ENCODE results near the gene SLC25A18. TPM values are rescaled to one million over a fixed set of nuclear protein-coding genes. Genes with fewer than 3 reads are reported as not detected.
"Not testable (repeated sequence)": the region's sequence is repeated elsewhere in the genome, so short reads cannot be mapped to it uniquely, and the experiment has no call there.

SLC25A18 gene
- total RNA-seq, 2 donors from 2014 or later = not detected

- Mint-ChIP-seq H3K9me3 (no peaks in the 10 kb centered on the region), H3K27ac (no peak overlapping the region), H3K27me3 (no peaks in the 10 kb centered on the region), H3K4me3 (no peak overlapping the region), H3K4me1 (no peaks in the 10 kb centered on the region), H3K36me3 (ENCODE audit: low read depth) (peaks cover 51% of the 10 kb centered on the region)
- peak; percentile 21 for ATAC-seq (replicated peaks)
Observed at GRCh38 chr22:17607891-17608521, 44.7 kb downstream of the SLC25A18 start.

- no peak for ATAC-seq (replicated peaks)
- H3K4me1 Mint-ChIP-seq = no peaks in the 10 kb centered on the region
- no peaks in the 10 kb centered on the region for H3K9me3 Mint-ChIP-seq
- no peaks in the 10 kb centered on the region for H3K27me3 Mint-ChIP-seq
- H3K36me3 Mint-ChIP-seq (ENCODE audit: low read depth) = peaks cover 72% of the 10 kb centered on the region
- peak overlapping the region; percentile 29 for H3K27ac Mint-ChIP-seq
- no peak overlapping the region for H3K4me3 Mint-ChIP-seq
Observed at GRCh38 chr22:17612057-17612456, 48.8 kb downstream of the SLC25A18 start.

- no peaks in the 10 kb centered on the region for H3K9me3 Mint-ChIP-seq
- peaks cover 84% of the 10 kb centered on the region for H3K36me3 Mint-ChIP-seq (ENCODE audit: low read depth)
- ATAC-seq (replicated peaks) = no peak
- no peak overlapping the region for H3K4me3 Mint-ChIP-seq
- H3K27me3 Mint-ChIP-seq = no peaks in the 10 kb centered on the region
- no peaks in the 10 kb centered on the region for H3K4me1 Mint-ChIP-seq
- H3K27ac Mint-ChIP-seq = peak overlapping the region; percentile 8
Observed at GRCh38 chr22:17613280-17613679, 50.0 kb downstream of the SLC25A18 start.

GRCh38 chr22:17627961-17628405 lies 64.7 kb downstream of the SLC25A18 start:
- H3K4me1 Mint-ChIP-seq = no peaks in the 10 kb centered on the region
- H3K27ac Mint-ChIP-seq = peak overlapping the region; percentile 92
- H3K36me3 Mint-ChIP-seq (ENCODE audit: low read depth) = peaks cover 42% of the 10 kb centered on the region
- no peaks in the 10 kb centered on the region for H3K27me3 Mint-ChIP-seq
- no peak for ATAC-seq (replicated peaks)
- peak overlapping the region; percentile 91 for H3K4me3 Mint-ChIP-seq
- no peaks in the 10 kb centered on the region for H3K9me3 Mint-ChIP-seq

GRCh38 chr22:17628406-17629172 lies 65.3 kb downstream of the SLC25A18 start, which contains the start of gene ATP6V1E1:
Gene ATP6V1E1 (minus strand): TSS chr22:17628749. CDS start chr22:17628635, 114 bp downstream.
- Mint-ChIP-seq H3K9me3 (no peaks in the 10 kb centered on the region), H3K27me3 (no peaks in the 10 kb centered on the region), H3K4me3 (peak within 1 kb of the TSS; percentile 91), H3K27ac (peak within 1 kb of the TSS; percentile 92), H3K4me1 (no peaks in the 10 kb centered on the region), H3K36me3 (ENCODE audit: low read depth) (peaks cover 36% of the 10 kb centered on the region)
- ATAC-seq (replicated peaks) = peak; percentile 100

GRCh38 chr22:17629173-17629489 lies 65.8 kb downstream of the SLC25A18 start:
- H3K27ac Mint-ChIP-seq = peak overlapping the region; percentile 92
- no peaks in the 10 kb centered on the region for H3K9me3 Mint-ChIP-seq
- H3K4me3 Mint-ChIP-seq = peak overlapping the region; percentile 91
- H3K27me3 Mint-ChIP-seq = no peaks in the 10 kb centered on the region
- H3K36me3 Mint-ChIP-seq (ENCODE audit: low read depth) = peaks cover 31% of the 10 kb centered on the region
- no peak for ATAC-seq (replicated peaks)
- H3K4me1 Mint-ChIP-seq = no peaks in the 10 kb centered on the region

DNA sequence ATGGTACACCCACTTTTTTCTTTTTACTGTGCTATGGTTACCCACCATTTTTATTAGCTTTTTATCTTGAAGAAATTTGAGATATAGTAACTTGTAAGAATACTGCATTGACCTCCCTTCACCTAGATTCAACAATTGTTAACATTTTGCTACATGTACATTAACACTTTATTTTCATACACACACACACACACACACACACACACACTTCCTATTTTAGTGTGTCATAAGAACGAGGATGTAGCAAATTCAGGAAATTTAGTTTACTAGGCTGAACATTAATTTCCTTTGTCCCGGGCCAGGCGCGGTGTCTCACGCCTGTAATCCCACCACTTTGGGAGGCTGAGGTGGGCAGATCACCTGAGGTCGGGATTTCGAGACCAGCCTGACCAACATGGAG lies 66.3 kb downstream of the SLC25A18 start:
- no peak for ATAC-seq (replicated peaks)
- no peaks in the 10 kb centered on the region for H3K27me3 Mint-ChIP-seq
- peak overlapping the region; percentile 92 for H3K27ac Mint-ChIP-seq
- no peaks in the 10 kb centered on the region for H3K4me1 Mint-ChIP-seq
- peak overlapping the region; percentile 91 for H3K4me3 Mint-ChIP-seq
- H3K36me3 Mint-ChIP-seq (ENCODE audit: low read depth) = peaks cover 26% of the 10 kb centered on the region
- H3K9me3 Mint-ChIP-seq = no peaks in the 10 kb centered on the region

DNA sequence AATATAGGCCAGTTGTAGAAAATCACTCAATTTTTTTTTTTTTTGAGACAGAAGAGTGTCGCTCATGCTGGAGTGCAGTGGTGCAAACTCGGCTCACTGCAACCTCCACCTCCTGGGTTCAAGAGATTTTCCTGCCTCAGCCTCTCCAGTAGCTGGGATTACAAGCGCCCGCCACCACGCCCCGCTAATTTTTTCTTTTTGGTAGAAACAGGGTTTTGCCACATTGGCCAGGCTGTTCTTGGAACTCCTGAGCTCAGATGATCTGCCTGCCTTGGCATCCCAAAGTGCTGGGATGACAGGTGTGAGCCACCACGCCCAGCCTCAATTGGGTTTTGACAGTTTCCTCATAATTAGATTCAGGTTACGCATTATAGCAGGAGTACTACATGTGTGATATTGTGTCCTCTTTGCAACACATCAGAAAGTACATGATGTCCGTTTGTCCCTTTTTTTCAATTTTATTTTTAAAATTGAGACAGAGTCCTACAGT lies 67.8 kb downstream of the SLC25A18 start:
- no peak overlapping the region for H3K27ac Mint-ChIP-seq
- H3K4me1 Mint-ChIP-seq = no peaks in the 10 kb centered on the region
- H3K9me3 Mint-ChIP-seq = no peaks in the 10 kb centered on the region
- no peaks in the 10 kb centered on the region for H3K27me3 Mint-ChIP-seq
- no peak overlapping the region for H3K4me3 Mint-ChIP-seq
- no peak for ATAC-seq (replicated peaks)
- H3K36me3 Mint-ChIP-seq (ENCODE audit: low read depth) = peaks cover 12% of the 10 kb centered on the region

DNA sequence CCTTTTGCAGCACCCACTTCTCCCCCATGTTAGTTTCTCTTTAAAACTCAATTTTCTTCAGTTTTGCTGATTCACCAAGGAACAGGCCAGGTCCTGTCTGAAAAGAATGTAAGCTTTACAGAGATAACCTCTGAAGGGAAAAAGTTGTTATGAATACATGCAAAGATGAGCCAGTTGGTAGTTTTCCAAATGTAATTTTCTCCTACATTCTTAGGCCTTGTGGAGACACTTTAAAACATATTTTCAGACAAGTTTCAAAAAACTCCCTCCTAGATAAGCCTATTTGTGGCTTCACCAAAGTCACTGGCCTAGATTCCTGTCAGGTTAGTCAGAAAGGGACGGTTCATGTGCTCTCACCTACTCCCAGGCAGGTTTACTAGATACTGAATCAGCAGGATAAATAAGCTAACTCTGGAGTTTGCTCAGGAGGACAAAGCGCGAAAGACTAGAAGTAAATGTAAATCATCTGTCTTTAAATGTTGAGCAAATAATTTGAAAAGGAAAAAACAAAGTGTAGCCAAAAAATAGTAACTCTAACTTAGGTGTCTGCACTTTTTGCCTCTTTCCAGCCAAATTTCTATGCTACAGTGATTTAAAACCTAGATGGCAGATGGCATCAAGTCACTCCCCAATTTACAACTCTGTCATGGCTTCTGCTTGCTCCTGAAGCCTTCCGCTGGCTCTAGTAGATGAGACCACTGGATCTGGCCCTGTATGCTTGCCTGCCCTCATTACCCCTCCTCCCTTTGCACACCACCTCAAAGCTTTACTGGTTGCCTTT lies 70.1 kb downstream of the SLC25A18 start:
- no peaks in the 10 kb centered on the region for H3K9me3 Mint-ChIP-seq
- ATAC-seq (replicated peaks) = no peak
- H3K27ac Mint-ChIP-seq = no peak overlapping the region
- no peaks in the 10 kb centered on the region for H3K27me3 Mint-ChIP-seq
- H3K4me1 Mint-ChIP-seq = peaks cover 7% of the 10 kb centered on the region
- H3K4me3 Mint-ChIP-seq = no peak overlapping the region
- H3K36me3 Mint-ChIP-seq (ENCODE audit: low read depth) = peaks cover 6% of the 10 kb centered on the region

- peaks cover under 1% of the 10 kb centered on the region for H3K36me3 Mint-ChIP-seq (ENCODE audit: low read depth)
- H3K4me1 Mint-ChIP-seq = peaks cover 7% of the 10 kb centered on the region
- no peaks in the 10 kb centered on the region for H3K9me3 Mint-ChIP-seq
- no peak overlapping the region for H3K4me3 Mint-ChIP-seq
- no peaks in the 10 kb centered on the region for H3K27me3 Mint-ChIP-seq
- H3K27ac Mint-ChIP-seq = no peak overlapping the region
- ATAC-seq (replicated peaks) = no peak
Observed at GRCh38 chr22:17633998-17634323, 70.7 kb downstream of the SLC25A18 start.

DNA sequence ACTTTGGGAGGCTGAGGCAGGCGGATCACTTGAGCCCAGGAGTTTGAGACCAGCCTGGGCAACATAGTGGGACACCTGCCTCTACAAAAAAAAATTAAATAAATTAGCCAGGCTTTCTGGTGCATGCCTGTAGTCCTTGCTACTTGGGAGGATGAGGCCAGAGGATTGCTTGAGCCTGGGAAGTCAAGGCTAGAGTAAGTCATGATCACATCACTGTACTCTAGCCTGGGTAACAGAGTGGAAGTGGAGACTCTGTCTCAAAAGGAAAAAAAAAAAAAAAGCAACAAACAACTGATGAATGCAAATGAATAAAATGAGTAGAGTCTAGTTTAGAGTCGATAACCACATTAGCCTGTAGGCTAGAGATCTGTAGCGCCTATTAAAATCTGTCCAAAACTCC lies 71.4 kb downstream of the SLC25A18 start:
- no peak for ATAC-seq (replicated peaks)
- Mint-ChIP-seq H3K9me3 (no peaks in the 10 kb centered on the region), H3K4me3 (no peak overlapping the region), H3K4me1 (peaks cover 7% of the 10 kb centered on the region), H3K36me3 (ENCODE audit: low read depth) (no peaks in the 10 kb centered on the region), H3K27ac (no peak overlapping the region), H3K27me3 (no peaks in the 10 kb centered on the region)

DNA sequence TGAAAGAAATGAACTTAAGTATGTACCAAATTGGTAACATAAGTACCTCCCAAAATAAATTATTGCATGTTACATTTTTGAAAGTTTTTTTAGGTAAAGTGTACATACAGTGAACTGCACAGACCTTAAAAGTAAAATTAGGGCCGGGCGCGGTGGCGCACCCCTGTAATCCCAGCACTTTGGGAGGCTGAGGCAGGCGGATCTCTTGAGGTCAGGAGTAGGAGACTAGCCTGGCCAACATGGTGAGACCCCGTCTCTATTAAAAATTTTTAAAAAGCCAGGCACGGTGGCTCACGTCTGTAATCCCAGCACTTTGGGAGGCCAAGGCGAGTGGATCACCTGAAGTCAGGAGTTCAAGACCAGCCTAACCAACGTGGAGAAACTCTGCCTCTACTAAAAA lies 73.6 kb downstream of the SLC25A18 start:
- not testable (repeated sequence) for H3K36me3 Mint-ChIP-seq (ENCODE audit: low read depth); ATAC-seq (replicated peaks); H3K27ac Mint-ChIP-seq; H3K9me3 Mint-ChIP-seq; H3K4me3 Mint-ChIP-seq; H3K27me3 Mint-ChIP-seq; H3K4me1 Mint-ChIP-seq

DNA sequence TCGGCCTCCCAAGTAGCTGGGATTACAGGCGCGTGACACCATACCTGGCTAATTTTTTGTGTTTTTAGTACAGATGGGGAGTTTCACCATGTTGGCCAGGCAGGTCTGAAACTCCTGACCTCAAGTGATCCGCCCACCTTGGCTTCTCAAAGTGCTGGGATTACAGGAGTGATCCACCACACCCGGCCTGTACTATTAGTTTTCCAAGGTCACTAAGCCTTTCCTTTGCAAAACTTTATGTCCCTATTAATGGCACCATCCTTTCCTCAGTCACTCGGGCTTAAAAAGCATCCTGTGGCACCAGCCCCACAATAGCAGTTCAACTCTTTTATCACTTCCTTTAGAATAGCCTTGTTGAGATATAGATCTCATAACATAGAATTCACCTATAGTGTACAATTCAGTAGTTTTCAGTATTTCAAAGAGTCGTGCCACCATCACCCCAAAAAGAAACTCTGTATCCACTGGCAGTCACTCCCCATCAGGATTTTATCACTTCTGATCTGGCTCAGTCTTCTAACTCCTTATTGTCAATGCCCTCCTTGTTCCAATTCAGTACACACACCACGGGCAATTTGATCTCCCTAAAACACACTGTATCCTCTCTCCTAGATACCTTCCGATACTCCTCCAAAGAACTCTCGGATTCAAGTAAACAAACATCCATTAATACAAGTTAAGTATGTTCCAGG lies 74.3 kb downstream of the SLC25A18 start:
- Mint-ChIP-seq H3K4me1 (peaks cover 7% of the 10 kb centered on the region), H3K27me3 (no peaks in the 10 kb centered on the region), H3K27ac (peak overlapping the region; percentile 89), H3K9me3 (no peaks in the 10 kb centered on the region), H3K4me3 (peak overlapping the region; percentile 86), H3K36me3 (ENCODE audit: low read depth) (peaks cover 14% of the 10 kb centered on the region)
- ATAC-seq (replicated peaks) = no peak

DNA sequence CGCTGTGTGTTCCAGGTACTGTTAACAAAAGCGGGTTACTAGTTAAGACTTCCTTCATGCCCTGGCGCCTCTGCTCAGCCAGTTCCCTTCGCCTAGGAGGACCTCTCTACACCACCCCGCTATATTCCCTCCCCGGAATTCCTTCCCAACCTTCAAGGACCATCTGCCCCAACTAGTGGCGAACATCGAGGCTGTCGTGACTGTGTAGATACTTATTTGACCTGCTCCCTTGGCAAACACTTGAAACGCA lies 74.8 kb downstream of the SLC25A18 start:
- Mint-ChIP-seq H3K9me3 (no peaks in the 10 kb centered on the region), H3K27ac (peak overlapping the region; percentile 89), H3K27me3 (no peaks in the 10 kb centered on the region), H3K4me1 (peaks cover 7% of the 10 kb centered on the region), H3K36me3 (ENCODE audit: low read depth) (peaks cover 17% of the 10 kb centered on the region), H3K4me3 (peak overlapping the region; percentile 86)
- peak; percentile 26 for ATAC-seq (replicated peaks)
